Epithelial cell of proximal tubule (primary cell): ENCODE measurements around the gene GNAO1. TPM values are rescaled to one million over a fixed set of nuclear protein-coding genes. Genes with fewer than 3 reads are reported as not detected.

Source experiments
- DNase-seq: peaks from one replicate; pipeline ENCODE4 v3.0.0-alpha.2; 2011; ENCODE audit warnings: low read depth
- H3K4me3 ChIP-seq: 2 replicates; pipeline ENCODE4 v1.5.1; 2011; ENCODE audit warnings: low read depth, mild to moderate bottlenecking, low read length
- total RNA-seq: library from RNA; depleted of rRNA; stranded (reverse); fragments of >200 nt; gene quantifications from 2 replicates; pipeline ENCODE4 v1.2.3, GENCODE V29; 2015
- TF ChIP-seq, protein P1 (sequence below): conservative IDR thresholded peaks from 2 replicates; pipeline ENCODE4 v1.5.1; 2012; ENCODE audit warnings: low read depth, mild to moderate bottlenecking, low read length

The GNAO1 gene
- total RNA-seq, 1 donor from 2014 or later: 1.1 TPM

GRCh38 chr16:56281249-56281805 is 90.0 kb downstream of the GNAO1 start:
- H3K4me3 ChIP-seq: no peak overlapping the region
- no peak for DNase-seq
- TF ChIP-seq, protein P1, sequence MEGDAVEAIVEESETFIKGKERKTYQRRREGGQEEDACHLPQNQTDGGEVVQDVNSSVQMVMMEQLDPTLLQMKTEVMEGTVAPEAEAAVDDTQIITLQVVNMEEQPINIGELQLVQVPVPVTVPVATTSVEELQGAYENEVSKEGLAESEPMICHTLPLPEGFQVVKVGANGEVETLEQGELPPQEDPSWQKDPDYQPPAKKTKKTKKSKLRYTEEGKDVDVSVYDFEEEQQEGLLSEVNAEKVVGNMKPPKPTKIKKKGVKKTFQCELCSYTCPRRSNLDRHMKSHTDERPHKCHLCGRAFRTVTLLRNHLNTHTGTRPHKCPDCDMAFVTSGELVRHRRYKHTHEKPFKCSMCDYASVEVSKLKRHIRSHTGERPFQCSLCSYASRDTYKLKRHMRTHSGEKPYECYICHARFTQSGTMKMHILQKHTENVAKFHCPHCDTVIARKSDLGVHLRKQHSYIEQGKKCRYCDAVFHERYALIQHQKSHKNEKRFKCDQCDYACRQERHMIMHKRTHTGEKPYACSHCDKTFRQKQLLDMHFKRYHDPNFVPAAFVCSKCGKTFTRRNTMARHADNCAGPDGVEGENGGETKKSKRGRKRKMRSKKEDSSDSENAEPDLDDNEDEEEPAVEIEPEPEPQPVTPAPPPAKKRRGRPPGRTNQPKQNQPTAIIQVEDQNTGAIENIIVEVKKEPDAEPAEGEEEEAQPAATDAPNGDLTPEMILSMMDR: peak; percentile 47

DNA sequence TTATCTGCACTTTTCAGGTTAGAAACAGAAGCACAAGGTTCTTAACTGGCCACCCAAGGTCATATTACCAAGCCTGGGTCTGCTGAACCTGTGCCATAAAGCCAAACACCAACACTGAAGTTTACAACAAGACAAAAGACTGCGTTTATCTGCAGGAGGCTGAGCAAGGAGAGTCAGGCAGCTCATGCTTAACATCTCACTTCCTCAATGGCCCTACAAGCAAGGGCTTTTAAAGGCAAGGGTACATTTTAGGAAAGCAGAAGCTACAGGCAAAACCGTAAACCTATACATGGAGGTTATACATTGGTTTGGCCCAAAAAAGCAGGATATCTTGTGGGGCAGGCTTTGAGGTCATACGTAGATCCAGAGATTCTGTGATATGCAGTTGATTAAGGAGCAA is 91.2 kb downstream of the GNAO1 start:
- H3K4me3 ChIP-seq: no peak overlapping the region
- TF ChIP-seq, protein P1: no peak
- no peak for DNase-seq

- no peak overlapping the region for H3K4me3 ChIP-seq
- no peak for DNase-seq
- TF ChIP-seq, protein P1: no peak
Observed at GRCh38 chr16:56284521-56284920, 93.2 kb downstream of the GNAO1 start.

DNA sequence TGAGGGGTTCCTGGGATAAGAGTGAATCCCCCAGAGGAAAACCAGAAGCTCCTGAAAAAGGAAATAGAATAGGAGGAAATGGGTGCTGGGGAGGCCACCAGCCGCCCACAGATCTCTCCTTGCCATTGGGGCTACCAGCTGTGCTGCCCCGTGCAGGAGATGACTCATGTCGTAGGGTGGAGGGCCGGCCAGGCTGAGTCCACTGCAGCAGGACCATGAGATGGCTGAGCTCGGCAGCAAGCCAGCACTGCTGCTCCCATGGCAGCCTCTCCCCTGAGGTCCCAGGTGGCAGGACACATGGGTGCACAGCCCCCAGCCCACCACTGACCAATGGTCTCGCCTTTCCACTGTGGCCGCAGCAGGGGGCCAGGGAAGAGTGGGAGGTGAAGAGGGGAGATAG is 95.5 kb downstream of the GNAO1 start:
- no peak overlapping the region for H3K4me3 ChIP-seq
- TF ChIP-seq, protein P1: no peak
- no peak for DNase-seq

DNA sequence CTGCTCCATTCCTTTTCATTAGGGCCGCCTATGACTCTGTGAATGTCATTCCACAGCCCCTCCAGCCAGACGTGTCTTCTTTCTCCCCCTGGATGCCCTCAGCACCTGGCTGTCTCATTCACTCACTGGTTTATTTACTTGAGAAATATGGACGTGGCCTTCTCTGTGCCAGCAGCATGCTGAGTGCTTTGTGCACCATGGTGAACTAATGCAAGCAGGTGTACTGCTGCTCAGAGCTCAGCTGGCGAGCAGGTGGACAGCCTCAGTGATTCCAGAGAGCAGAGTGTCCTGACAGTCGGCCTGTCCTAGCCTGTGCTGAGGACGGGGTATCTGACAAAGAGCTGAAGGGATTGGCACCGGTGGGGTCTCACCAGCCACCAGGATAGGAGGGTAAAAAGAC is 96.7 kb downstream of the GNAO1 start:
- TF ChIP-seq, protein P1: no peak
- no peak overlapping the region for H3K4me3 ChIP-seq
- no peak for DNase-seq

DNA sequence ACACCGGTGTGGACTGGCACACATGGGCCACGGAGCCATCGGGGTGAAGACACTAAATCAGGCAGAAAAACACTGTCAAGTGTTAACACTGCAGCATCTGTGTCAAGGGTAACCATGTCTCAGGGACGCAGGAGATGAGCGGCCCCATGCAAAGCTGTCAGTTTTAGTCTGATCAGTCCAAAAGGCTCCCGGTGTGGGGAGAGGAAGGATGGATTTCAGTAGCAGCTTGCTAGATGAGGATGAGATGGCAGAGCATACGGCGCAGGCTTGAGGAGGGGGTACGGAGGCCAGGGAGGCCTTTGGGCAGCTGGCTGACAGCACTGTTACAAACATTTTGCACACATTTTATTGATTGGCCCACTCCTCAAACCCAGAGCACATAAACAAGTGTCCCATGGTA is 98.1 kb downstream of the GNAO1 start:
- H3K4me3 ChIP-seq: no peak overlapping the region
- DNase-seq: no peak
- TF ChIP-seq, protein P1: no peak

DNA sequence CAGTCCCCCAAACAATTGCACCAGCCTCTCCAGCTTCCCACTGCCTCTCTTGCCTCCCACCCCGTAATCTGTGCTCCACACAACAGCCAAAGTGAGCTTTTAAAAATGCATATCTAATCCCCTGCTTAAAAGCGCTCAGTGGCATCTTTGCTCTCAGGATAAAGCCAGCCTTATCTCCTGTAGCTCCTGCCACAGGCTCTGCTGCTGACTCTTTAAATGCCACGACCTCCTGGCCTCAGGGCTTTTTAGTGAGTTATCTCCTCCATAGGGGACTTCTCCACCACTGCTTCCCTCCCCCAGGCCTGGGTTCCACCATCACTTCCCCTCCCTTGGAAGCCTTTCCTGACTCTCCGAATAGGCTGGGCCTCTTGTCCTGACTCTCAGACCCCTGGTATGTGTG is 98.6 kb downstream of the GNAO1 start:
- no peak overlapping the region for H3K4me3 ChIP-seq
- TF ChIP-seq, protein P1: no peak
- DNase-seq: no peak
